Right lobe of liver (tissue), 6 donors: ENCODE results near the gene ARL8B. TPM values are rescaled to one million over a fixed set of nuclear protein-coding genes. Genes with fewer than 3 reads are reported as not detected.
"Not testable (repeated sequence)": the region's sequence is repeated elsewhere in the genome, so short reads cannot be mapped to it uniquely, and the experiment has no call there.

Source experiments
- ATAC-seq, 4 donors: fragments of 200-7000 bp; cut with Tn5 transposase; one replicate each; pipeline ENCODE4 v1.9.1; 2020; ENCODE audit warnings: mild to moderate bottlenecking in 4 of 4, moderate library complexity in 4 of 4
- DNase-seq, 3 donors: peaks; one replicate each; pipeline ENCODE4 v3.0.0-alpha.2; 2020
- H3K27ac ChIP-seq, 3 donors: fragments of 200-600 bp; one replicate each; pipeline ENCODE4 v1.8.0; 2022
- H3K27me3 ChIP-seq, 2 donors: fragments of 200-600 bp; one replicate each; pipeline ENCODE4 v1.8.0; 2022
- H3K36me3 ChIP-seq, 4 donors: fragments of 200-600 bp; sonication (generic) in 1 of 4; one replicate each; pipeline versions ENCODE4 v1.5.1 to v1.8.0; 2017 to 2022; ENCODE audit warnings: control low read depth in 1 of 4
- H3K4me1 ChIP-seq, 4 donors: fragments of 200-600 bp; sonication (generic) in 1 of 4; one replicate each; pipeline versions ENCODE4 v1.5.1 to v1.8.0; 2017 to 2022; ENCODE audit warnings: control low read depth in 1 of 4
- H3K4me3 ChIP-seq, 3 donors: fragments of 200-600 bp; one replicate each; pipeline ENCODE4 v1.8.0; 2022
- H3K9me3 ChIP-seq, 4 donors: fragments of 200-600 bp; sonication (generic) in 1 of 4; one replicate each; pipeline versions ENCODE4 v1.5.1 to v1.8.0; 2017 to 2022; ENCODE audit warnings: control low read depth in 1 of 4
- POLR2A ChIP-seq: fragments of 450-650 bp; IDR thresholded peaks from one replicate; pipeline ENCODE4 v1.6.1; 2017; ENCODE audit warnings: antibody characterized with exemption, mild to moderate bottlenecking
- WGBS: methylation state at CpG from one replicate; pipeline ENCODE4 v1.1.6; 2018; ENCODE audit warnings: low coverage, low lambda C conversion rate; ENCODE audit not compliant: insufficient coverage; ENCODE audit errors: missing lambda C conversion rate; 5-methylcytosine and 5-hydroxymethylcytosine counted together
- intact Hi-C, 2 donors: fragments of 100-400 bp; cut with DNase I; formaldehyde crosslinking; loops; one replicate each; pipeline versions ENCODE4 v1.11.2 to v1.14.1; 2022
- total RNA-seq, 6 experiments: library from RNA; depleted of rRNA in 2 of 6; stranded (reverse); fragments of >200 nt in 2 of 6; fragmentation: NEBNext Ultra II Directional in 3 of 6; extraction: Animal tissue kit (Norgen Biotek cat#: 25700) in 3 of 6; gene quantifications; one replicate each; pipeline versions ENCODE4 v1.1.0 to v1.2.4, GENCODE V29; 2016 to 2023
- TF ChIP-seq, protein P1 (sequence below), 4 donors: fragments of 200-600 bp in 3 of 4; fragments of 450-650 bp in 1 of 4; IDR thresholded peaks; one replicate each; pipeline versions ENCODE4 v1.5.1 to v1.8.0; 2016 to 2022; ENCODE audit warnings: antibody characterized with exemption in 4 of 4, mild to moderate bottlenecking in 2 of 4
- donor health status: DM: no; HTN: yes; CAD: no.
- donor health status: DM: no; HTN: no; CAD: no.
- donor health status: DM: no; HTN: no; CAD: no.
- donor health status: DM: no; HTN: yes; CAD: no.
- donor health status: DM: no; HTN: yes; CAD: no.

Gene ARL8B
- total RNA-seq, 6 experiments from 2014 or later = 20.0 to 33.1 (median 26.7) TPM

DNA sequence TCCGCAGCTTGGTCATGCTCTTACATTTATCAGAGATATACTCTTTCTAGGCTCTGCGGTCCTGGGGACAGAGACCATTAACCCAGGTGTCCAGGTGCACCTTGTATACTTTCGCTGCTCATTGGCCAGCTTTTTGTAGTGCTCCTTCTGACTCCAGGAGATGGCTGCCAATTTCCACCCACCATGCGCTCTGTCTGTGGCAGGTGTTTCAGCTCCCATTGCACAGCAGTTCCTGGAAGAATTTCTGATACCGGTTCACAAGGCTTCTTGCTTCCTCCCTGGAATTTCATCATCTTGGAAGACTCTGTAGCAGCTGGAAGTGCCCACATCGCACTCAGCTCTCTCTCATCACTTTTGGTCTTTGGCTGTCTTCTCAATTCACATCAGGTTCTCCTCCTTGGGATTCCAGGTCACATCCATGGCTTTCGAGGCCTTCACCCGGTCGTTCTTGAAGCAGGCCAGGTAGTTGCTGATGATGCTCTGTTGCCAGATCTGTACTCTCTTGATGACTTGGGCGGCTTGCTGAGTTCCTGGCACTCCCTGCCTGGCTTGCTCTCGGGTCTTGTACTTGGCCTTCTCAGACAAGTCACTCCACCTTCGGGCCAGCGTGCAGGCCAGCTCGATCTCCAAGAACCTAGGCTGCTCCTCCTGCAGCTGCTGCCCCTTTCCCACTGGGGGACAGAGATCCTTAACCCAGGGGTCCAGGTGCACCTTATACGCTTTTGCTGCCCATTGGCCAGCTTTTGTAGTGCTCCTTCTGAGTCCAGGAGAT, 41.1 kb upstream of the ARL8B start:
- 81% methylated on average over 7 of the region's 15 CpGs for WGBS
- Histone ChIP-seq H3K4me1 (no peaks in the 10 kb centered on the region), H3K27ac (no peak overlapping the region), H3K36me3 (no peaks in the 10 kb centered on the region), H3K9me3 (no peaks in the 10 kb centered on the region), H3K27me3 (no peaks in the 10 kb centered on the region), H3K4me3 (no peak overlapping the region)
- TF ChIP-seq POLR2A = no peak
- TF ChIP-seq, protein P1, sequence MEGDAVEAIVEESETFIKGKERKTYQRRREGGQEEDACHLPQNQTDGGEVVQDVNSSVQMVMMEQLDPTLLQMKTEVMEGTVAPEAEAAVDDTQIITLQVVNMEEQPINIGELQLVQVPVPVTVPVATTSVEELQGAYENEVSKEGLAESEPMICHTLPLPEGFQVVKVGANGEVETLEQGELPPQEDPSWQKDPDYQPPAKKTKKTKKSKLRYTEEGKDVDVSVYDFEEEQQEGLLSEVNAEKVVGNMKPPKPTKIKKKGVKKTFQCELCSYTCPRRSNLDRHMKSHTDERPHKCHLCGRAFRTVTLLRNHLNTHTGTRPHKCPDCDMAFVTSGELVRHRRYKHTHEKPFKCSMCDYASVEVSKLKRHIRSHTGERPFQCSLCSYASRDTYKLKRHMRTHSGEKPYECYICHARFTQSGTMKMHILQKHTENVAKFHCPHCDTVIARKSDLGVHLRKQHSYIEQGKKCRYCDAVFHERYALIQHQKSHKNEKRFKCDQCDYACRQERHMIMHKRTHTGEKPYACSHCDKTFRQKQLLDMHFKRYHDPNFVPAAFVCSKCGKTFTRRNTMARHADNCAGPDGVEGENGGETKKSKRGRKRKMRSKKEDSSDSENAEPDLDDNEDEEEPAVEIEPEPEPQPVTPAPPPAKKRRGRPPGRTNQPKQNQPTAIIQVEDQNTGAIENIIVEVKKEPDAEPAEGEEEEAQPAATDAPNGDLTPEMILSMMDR (IDR thresholded peaks at IDR 0.05) = no peak
- no peak for ATAC-seq
- DNase-seq = no peak
- intact Hi-C loops = no loop called here

DNA sequence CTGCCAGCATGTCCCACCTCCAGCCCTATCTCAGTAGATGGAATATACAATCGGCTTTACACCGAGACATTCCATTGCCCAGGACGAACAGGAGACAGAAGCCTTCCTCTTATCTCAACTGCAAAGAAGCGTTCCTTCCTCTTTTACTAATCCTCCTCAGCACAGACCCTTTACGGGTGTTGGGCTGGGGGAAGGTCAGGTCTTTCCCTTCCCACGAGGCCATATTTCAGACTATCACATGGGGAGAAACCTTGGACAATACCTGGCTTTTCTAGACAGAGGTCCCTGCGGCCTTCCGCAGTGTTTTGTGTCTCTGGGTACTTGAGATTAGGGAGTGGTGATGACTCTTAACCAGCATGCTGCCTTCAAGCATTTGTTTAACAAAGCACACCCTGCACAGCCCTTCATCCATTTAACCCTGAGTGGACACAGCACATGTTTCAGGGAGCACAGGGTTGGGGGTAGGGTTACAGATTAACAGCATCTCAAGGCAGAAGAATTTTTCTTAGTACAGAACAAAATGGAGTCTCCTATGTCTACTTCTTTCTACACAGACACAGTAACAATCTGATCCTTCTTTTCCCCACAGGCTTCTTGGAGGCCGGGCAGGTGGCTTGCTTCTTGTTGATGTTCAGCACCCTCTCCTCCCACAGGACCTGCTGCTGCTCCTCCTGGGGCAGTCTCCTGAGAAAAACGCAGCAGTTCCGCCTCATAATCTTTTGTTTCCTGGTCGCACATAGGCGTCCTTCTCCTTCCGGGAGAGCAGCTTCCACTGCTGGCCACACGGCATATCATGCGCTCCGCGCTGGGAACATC, 39.9 kb upstream of the ARL8B start:
- ATAC-seq, H3K27ac ChIP-seq, H3K27me3 ChIP-seq, H3K4me1 ChIP-seq, H3K9me3 ChIP-seq, H3K36me3 ChIP-seq, intact Hi-C loops, H3K4me3 ChIP-seq, DNase-seq: not testable (repeated sequence)
- WGBS = 59% methylated on average over 14 of the region's 18 CpGs

DNA sequence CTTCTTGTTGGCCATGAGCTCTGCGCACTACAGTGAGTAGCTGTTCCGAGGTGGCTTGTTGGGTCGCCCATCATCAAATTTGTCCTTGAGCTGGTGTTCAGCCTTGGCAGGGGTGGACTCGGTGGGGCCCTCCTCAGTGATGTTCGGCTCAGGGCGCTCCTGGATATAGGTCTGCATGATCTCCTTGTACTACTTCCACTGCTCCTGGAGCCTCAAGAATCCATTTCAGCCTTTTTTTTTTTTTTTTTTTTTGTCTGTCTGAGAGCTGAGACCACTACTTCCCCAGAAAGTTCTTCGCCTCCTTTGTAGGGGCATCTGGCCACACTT, 39.3 kb upstream of the ARL8B start:
- Histone ChIP-seq H3K27ac (no peak overlapping the region), H3K4me1 (no peaks in the 10 kb centered on the region), H3K36me3 (no peaks in the 10 kb centered on the region), H3K9me3 (no peaks in the 10 kb centered on the region), H3K4me3 (no peak overlapping the region), H3K27me3 (no peaks in the 10 kb centered on the region)
- intact Hi-C loops = no loop called here
- 60% methylated on average over 1 of the region's 7 CpGs for WGBS
- ATAC-seq (no peak), DNase-seq (no peak)
- TF ChIP-seq POLR2A = no peak
- TF ChIP-seq, protein P1 (IDR thresholded peaks at IDR 0.05) = no peak

DNA sequence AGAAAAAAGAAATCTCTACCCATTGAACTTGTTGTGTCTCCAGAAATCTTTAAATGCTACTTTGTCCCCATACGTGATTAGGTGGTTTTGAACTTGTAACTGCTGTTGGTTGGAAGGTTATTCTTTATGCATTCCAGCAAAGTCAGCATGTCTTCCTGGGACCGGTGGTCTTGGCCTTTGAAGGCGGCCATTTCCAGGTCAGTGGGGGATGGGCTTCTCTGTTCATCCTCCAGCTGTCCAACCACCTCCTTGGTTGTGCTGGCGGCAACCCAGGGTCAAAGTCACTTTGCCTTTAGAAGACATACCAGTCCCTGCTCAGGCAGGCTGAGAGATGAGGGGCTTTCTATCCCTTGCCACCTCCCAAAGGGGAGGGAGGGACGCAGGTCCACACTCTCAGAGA, 37.9 kb upstream of the ARL8B start:
- Histone ChIP-seq H3K4me3 (no peak overlapping the region), H3K27me3 (no peaks in the 10 kb centered on the region), H3K36me3 (no peaks in the 10 kb centered on the region), H3K27ac (no peak overlapping the region), H3K9me3 (no peaks in the 10 kb centered on the region), H3K4me1 (no peaks in the 10 kb centered on the region)
- DNase-seq = no peak
- no peak for ATAC-seq
- TF ChIP-seq, protein P1 (IDR thresholded peaks at IDR 0.05) = no peak
- 60% methylated on average over 1 of the region's 5 CpGs for WGBS
- intact Hi-C loops = no loop called here

DNA sequence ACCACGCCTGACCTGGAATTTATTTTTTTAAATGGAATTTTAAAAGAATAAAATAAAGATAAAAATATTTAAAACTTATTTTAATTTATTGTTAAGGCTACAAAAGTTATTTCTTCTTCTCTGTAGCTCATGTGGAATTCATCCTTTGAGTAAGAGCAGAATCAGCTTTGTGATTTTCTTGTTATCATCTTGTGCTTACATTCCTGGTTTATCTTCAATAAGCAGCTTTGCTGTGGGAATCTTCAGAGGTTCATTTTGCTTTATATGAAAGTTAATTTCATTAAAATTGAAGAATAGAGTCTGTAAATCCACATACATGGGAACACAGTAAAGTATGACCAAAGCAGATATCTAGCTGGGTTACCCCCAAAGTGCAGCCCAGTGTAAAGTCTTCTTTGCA, 35.4 kb upstream of the ARL8B start:
- H3K27ac ChIP-seq = no peak overlapping the region
- 84% methylated on average over 1 of the region's 1 CpG for WGBS
- H3K4me1 ChIP-seq = no peaks in the 10 kb centered on the region
- H3K9me3 ChIP-seq = no peaks in the 10 kb centered on the region
- ATAC-seq (no peak), DNase-seq (no peak)
- intact Hi-C loops = no loop called here
- no peak overlapping the region for H3K4me3 ChIP-seq
- H3K36me3 ChIP-seq = no peaks in the 10 kb centered on the region
- no peak for TF ChIP-seq POLR2A
- TF ChIP-seq, protein P1 (IDR thresholded peaks at IDR 0.05) = no peak
- no peaks in the 10 kb centered on the region for H3K27me3 ChIP-seq
